Activated T-helper 1 cell treated with anti-CD3 and anti-CD28 coated beads, Interleukin-12 subunit alpha, Interleukin-12 subunit beta, Interleukin-2, Interleukin-4 antibody, amounts not matched to agents 30 ng/mL and 10 ng/mL and 1 ng/mL, durations not matched to agents 14 hours and 24 hours and 36 hours (primary cell): ENCODE data around the gene SGK2. TPM values are rescaled to one million over a fixed set of nuclear protein-coding genes. Genes with fewer than 3 reads are reported as not detected.
"Not testable (repeated sequence)": the region's sequence is repeated elsewhere in the genome, so short reads cannot be mapped to it uniquely, and the experiment has no call there.

Experiments used
- DNase-seq: peaks from one replicate; pipeline ENCODE4 v3.0.0; 2021; ENCODE audit warnings: low spot score
- H3K27ac Mint-ChIP-seq: one replicate; pipeline ENCODE4 v1.8.0; 2021; ENCODE audit warnings: mild to moderate bottlenecking, mixed read lengths
- H3K27me3 Mint-ChIP-seq: one replicate; pipeline ENCODE4 v1.8.0; 2022; ENCODE audit warnings: mild to moderate bottlenecking, moderate library complexity, mixed read lengths; ENCODE audit not compliant: insufficient read depth
- H3K36me3 Mint-ChIP-seq: one replicate; pipeline ENCODE4 v1.8.0; 2021; ENCODE audit warnings: low read depth, mixed read lengths
- H3K4me1 Mint-ChIP-seq: one replicate; pipeline ENCODE4 v1.8.0; 2021; ENCODE audit warnings: low read depth, mixed read lengths
- H3K4me3 Mint-ChIP-seq: one replicate; pipeline ENCODE4 v1.8.0; 2021; ENCODE audit warnings: mild to moderate bottlenecking, moderate library complexity, mixed read lengths
- H3K9me3 Mint-ChIP-seq: one replicate; pipeline ENCODE4 v1.8.0; 2021; ENCODE audit warnings: mixed read lengths
- intact Hi-C: fragments of 100-400 bp; cut with micrococcal nuclease; formaldehyde crosslinking; loops from one replicate; pipeline ENCODE4 v1.15.1; 2024
- total RNA-seq: library from RNA; stranded (reverse); gene quantifications from 2 replicates; pipeline ENCODE4 v1.2.3, GENCODE V29; 2022

The SGK2 gene
- total RNA-seq, 1 donor from 2014 or later, result not detected

DNA sequence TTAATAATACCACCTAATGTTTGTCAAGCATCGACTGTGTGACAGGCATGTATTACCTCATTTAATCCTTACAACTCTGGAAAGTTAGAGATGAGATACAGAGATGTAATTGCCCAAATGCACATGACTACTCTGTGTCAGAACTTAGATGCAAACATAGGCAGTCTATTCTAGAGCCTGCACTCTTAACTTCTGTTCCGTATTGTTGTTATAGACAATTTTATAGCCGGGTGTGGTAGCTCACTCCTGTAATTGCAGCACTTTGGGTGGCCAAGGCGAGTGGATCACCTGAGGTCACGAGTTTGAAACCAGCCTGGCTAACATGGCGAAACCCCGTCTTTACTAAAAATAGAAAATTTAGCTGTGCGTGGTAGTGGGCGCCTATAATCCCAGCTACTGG lies 46.9 kb downstream of the SGK2 start:
- no peak overlapping the region for H3K4me3 Mint-ChIP-seq
- DNase-seq, result no peak
- H3K9me3 Mint-ChIP-seq, result no peaks in the 10 kb centered on the region
- intact Hi-C loops, result no loop called here
- no peak overlapping the region for H3K27ac Mint-ChIP-seq
- H3K36me3 Mint-ChIP-seq, result peaks cover 4% of the 10 kb centered on the region
- no peaks in the 10 kb centered on the region for H3K4me1 Mint-ChIP-seq
- H3K27me3 Mint-ChIP-seq, result no peaks in the 10 kb centered on the region

GRCh38 chr20:43607278-43607677 lies 48.5 kb downstream of the SGK2 start:
- H3K9me3 Mint-ChIP-seq, H3K27me3 Mint-ChIP-seq, DNase-seq, H3K4me1 Mint-ChIP-seq, H3K4me3 Mint-ChIP-seq, H3K27ac Mint-ChIP-seq, intact Hi-C loops, H3K36me3 Mint-ChIP-seq: not testable (repeated sequence)

- Mint-ChIP-seq H3K4me3 (no peak overlapping the region), H3K27ac (no peak overlapping the region), H3K4me1 (peaks cover 5% of the 10 kb centered on the region), H3K36me3 (peaks cover 17% of the 10 kb centered on the region), H3K27me3 (no peaks in the 10 kb centered on the region), H3K9me3 (no peaks in the 10 kb centered on the region)
- intact Hi-C loops, result no loop called here
- no peak for DNase-seq
These were observed 72.8 kb downstream of the SGK2 start for GRCh38 chr20:43631598-43631997.

Other genes with a start within 250 kb of the SGK2 start
- 207 and 219 TPM in 2 replicates for gene SRSF6, start 101.1 kb upstream of the SGK2 start, total RNA-seq
- gene L3MBTL1, start 51.3 kb upstream of the SGK2 start, total RNA-seq, result 8.7 and 8.9 TPM in 2 replicates
- 18.3 and 18.7 TPM in 2 replicates for gene IFT52, start 31.9 kb downstream of the SGK2 start, total RNA-seq
- gene MYBL2, start 108.1 kb downstream of the SGK2 start, total RNA-seq, result 95.1 and 95.5 TPM in 2 replicates
- 0.39 TPM in 1 of 2 replicates, not detected in the other for gene GTSF1L, start 168.0 kb downstream of the SGK2 start, total RNA-seq